HEK293T (cell line): ENCODE data around the gene CPA4.

ENCODE experiments used
- CTCF ChIA-PET: fragments of 350-600 bp; formaldehyde crosslinking; extraction: SDS; loops from one replicate; lab custom pipeline; 2021; ENCODE audit warnings: antibody characterized with exemption, inconsistent platforms; lab: Yijun Ruan, JAX
- POLR2A ChIA-PET: fragments of 350-600 bp; formaldehyde crosslinking; extraction: SDS; loops from one replicate; lab custom pipeline; 2020; ENCODE audit warnings: antibody characterized with exemption, inconsistent platforms; lab: Yijun Ruan, JAX
- DNase-seq: peaks from one replicate; pipeline ENCODE4 v3.0.0; 2012; ENCODE audit warnings: mixed read lengths; ENCODE audit errors: extremely low spot score
- ARNT ChIP-seq: fragments of 450-650 bp; IDR thresholded peaks from 2 replicates; pipeline ENCODE4 v1.6.1; 2017; ENCODE audit warnings: mild to moderate bottlenecking
- BHLHE40 ChIP-seq: fragments of 450-650 bp; IDR thresholded peaks from 2 replicates; pipeline ENCODE4 v1.6.1; 2016; ENCODE audit warnings: mild to moderate bottlenecking, moderate library complexity, borderline replicate concordance
- CTBP1 ChIP-seq: fragments of 450-650 bp; IDR thresholded peaks from 2 replicates; pipeline ENCODE4 v1.6.1; 2016; ENCODE audit warnings: borderline replicate concordance
- ELF4 ChIP-seq: fragments of 450-650 bp; IDR thresholded peaks from 2 replicates; pipeline ENCODE4 v1.6.1; 2017; ENCODE audit warnings: antibody characterized with exemption
- FOXA1 ChIP-seq: fragments of 450-650 bp; IDR thresholded peaks from 2 replicates; pipeline ENCODE4 v1.6.1; 2016; ENCODE audit warnings: mild to moderate bottlenecking
- FOXK2 ChIP-seq: fragments of 450-650 bp; IDR thresholded peaks from 2 replicates; pipeline ENCODE4 v1.6.1; 2016; ENCODE audit warnings: mild to moderate bottlenecking
- FOXM1 ChIP-seq: fragments of 450-650 bp; IDR thresholded peaks from 2 replicates; pipeline ENCODE4 v1.6.1; 2017; ENCODE audit warnings: mild to moderate bottlenecking, borderline replicate concordance
- HDGF ChIP-seq: fragments of 450-650 bp; IDR thresholded peaks from 2 replicates; pipeline ENCODE4 v1.6.1; 2017; ENCODE audit warnings: antibody characterized with exemption, borderline replicate concordance
- L3MBTL2 ChIP-seq: fragments of 450-650 bp; conservative IDR thresholded peaks from 2 replicates; pipeline ENCODE4 v1.6.1; 2016; ENCODE audit warnings: mild to moderate bottlenecking
- LEF1 ChIP-seq: fragments of 450-650 bp; IDR thresholded peaks from 2 replicates; pipeline ENCODE4 v1.6.1; 2017; ENCODE audit warnings: mild to moderate bottlenecking, borderline replicate concordance
- NFRKB ChIP-seq: fragments of 450-650 bp; IDR thresholded peaks from 2 replicates; pipeline ENCODE4 v1.6.1; 2016; ENCODE audit warnings: mild to moderate bottlenecking, moderate library complexity
- SP1 ChIP-seq: fragments of 450-650 bp; IDR thresholded peaks from 2 replicates; pipeline ENCODE4 v1.6.1; 2017
- SUZ12 ChIP-seq: fragments of 450-650 bp; IDR thresholded peaks from 2 replicates; pipeline ENCODE4 v1.6.1; 2016; ENCODE audit warnings: mild to moderate bottlenecking
- TARDBP ChIP-seq: fragments of 450-650 bp; IDR thresholded peaks from 2 replicates; pipeline ENCODE4 v1.6.1; 2016
- ZNF384 ChIP-seq: fragments of 450-650 bp; IDR thresholded peaks from 2 replicates; pipeline ENCODE4 v1.6.1; 2016
- TF ChIP-seq, protein P1 (sequence below): fragments of 450-650 bp; IDR thresholded peaks from 2 replicates; pipeline ENCODE4 v1.6.1; 2016

The CPA4 gene

DNA sequence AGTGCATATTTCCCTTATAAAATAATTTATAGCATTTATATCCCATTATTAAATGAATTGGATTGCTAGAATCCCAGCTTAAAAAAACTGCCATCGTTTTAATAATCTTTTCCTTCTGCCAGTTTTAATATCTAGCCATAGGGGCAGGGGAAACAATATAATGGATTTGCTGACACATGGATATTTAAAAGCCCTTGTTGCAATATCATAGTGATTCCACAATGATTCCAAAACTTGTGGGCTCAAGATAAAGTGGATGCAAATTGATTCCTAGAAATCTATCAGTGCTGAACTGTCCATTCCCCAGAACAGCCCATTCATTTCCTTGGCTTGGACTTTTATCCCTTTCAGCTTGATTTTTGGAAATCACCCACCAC, 23.7 kb upstream of the CPA4 start:
- TF ChIP-seq TARDBP (no peak), SP1 (no peak), ARNT (no peak), FOXA1 (no peak)
- TF ChIP-seq, protein P1, sequence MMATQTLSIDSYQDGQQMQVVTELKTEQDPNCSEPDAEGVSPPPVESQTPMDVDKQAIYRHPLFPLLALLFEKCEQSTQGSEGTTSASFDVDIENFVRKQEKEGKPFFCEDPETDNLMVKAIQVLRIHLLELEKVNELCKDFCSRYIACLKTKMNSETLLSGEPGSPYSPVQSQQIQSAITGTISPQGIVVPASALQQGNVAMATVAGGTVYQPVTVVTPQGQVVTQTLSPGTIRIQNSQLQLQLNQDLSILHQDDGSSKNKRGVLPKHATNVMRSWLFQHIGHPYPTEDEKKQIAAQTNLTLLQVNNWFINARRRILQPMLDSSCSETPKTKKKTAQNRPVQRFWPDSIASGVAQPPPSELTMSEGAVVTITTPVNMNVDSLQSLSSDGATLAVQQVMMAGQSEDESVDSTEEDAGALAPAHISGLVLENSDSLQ, result no peak
- CTCF ChIA-PET, result no interaction called here
- POLR2A ChIA-PET, result no interaction called here
- DNase-seq, result no peak

DNA sequence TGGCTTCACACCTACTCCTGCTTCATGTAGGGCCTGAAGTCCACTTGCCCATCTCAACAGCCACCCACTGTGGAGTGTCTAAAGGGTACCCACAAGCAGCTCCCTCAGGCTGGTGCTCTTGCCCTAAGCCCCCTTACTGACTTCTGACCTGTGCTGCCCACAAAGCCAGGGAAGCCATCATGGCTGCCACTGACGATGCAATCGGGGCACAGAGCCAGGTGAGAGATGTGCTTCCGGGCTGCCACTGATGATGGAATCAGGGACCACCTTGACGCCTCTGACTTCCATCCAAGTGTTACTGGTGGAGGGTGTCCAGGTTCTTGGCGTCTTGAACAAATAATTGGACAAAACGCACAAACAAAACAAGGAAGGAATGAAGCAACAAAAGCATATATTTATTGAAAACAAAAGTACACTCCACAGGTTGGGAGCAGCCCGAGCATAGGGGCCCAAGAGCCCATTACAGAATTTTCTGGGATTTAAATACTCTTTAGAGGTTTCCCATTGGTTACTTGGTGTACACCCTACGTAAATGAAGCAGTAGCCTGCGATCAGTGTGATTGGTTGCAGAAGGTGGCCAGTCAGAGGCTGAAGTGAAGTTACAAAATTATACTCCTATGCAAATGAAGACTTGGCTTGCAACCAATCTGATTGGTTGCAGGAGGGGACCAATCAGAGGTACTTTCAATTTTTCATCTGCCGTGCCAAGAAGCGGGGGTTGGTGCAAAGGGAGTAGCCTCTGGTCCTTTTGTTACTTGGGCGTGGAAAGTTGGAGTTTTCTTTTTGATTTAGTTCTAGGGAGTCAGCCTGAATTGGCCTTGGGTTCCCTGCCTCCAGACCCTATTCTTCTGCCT, 21.8 kb upstream of the CPA4 start:
- CTCF ChIA-PET, result no interaction called here
- TF ChIP-seq TARDBP (no peak), CTBP1 (no peak), ARNT (no peak), ELF4 (no peak), FOXK2 (no peak), NFRKB (no peak), SUZ12 (no peak), FOXA1 (no peak), HDGF (no peak), BHLHE40 (no peak), L3MBTL2 (no peak), LEF1 (no peak)
- no peak for DNase-seq
- POLR2A ChIA-PET, result no interaction called here

DNA sequence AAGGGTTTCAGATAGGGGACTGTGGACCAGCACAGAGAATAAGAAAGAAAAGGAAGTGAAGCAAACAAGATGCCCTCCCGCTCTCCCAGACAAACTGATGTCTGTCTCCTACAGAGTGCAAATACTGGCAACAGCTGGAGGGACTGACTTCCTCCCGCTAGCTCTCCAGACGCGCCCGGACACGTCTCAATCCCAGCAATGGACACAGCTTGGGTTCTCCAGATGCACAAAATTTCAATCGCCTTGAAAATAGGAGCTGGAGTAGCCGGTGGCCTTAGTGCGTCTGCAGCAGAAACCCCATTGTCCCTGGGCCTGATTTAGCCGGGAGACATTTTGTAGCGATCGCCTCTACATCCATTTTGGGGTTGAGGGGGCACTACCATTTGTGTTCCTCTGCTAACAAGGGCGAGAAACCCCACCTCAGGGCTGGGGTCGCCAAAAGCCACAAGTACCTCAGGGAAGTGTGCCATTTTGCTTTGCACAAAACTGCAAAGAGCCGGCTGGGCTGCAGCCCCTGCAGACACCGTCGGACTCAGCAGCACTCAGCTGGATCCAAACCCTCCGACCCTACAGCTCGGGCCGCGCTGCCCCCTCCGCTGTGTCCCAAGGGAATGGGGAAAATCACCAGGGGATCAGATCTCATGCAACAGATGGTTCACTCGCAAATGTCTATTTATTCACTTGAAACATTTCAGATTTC, 20.4 kb upstream of the CPA4 start:
- no peak for TF ChIP-seq ZNF384
- TF ChIP-seq ELF4, result no peak
- no peak for TF ChIP-seq FOXA1
- no peak for TF ChIP-seq L3MBTL2
- no peak for TF ChIP-seq CTBP1
- TF ChIP-seq SUZ12, result no peak
- TF ChIP-seq HDGF, result no peak
- TF ChIP-seq NFRKB, result no peak
- TF ChIP-seq, protein P1, result no peak
- TF ChIP-seq FOXK2, result no peak
- TF ChIP-seq BHLHE40, result no peak
- TF ChIP-seq ARNT, result no peak
- no peak for TF ChIP-seq SP1
- TF ChIP-seq LEF1, result no peak
- no peak for TF ChIP-seq FOXM1
- TF ChIP-seq TARDBP, result no peak
- peak; percentile 28 for DNase-seq
- CTCF ChIA-PET, result interaction anchor here (0.6 kb wide), 1 partner anchor 64 kb away, joined by 10 read pairs; no protein-coding TSS in a partner anchor
- POLR2A ChIA-PET, result interaction anchor here (0.6 to 2.3 kb wide), 6 partner anchors 9 to 202 kb away, joined by 3 to 15 read pairs (median 4); partner anchors contain the start of genes CEP41, KLHDC10 and TMEM209

DNA sequence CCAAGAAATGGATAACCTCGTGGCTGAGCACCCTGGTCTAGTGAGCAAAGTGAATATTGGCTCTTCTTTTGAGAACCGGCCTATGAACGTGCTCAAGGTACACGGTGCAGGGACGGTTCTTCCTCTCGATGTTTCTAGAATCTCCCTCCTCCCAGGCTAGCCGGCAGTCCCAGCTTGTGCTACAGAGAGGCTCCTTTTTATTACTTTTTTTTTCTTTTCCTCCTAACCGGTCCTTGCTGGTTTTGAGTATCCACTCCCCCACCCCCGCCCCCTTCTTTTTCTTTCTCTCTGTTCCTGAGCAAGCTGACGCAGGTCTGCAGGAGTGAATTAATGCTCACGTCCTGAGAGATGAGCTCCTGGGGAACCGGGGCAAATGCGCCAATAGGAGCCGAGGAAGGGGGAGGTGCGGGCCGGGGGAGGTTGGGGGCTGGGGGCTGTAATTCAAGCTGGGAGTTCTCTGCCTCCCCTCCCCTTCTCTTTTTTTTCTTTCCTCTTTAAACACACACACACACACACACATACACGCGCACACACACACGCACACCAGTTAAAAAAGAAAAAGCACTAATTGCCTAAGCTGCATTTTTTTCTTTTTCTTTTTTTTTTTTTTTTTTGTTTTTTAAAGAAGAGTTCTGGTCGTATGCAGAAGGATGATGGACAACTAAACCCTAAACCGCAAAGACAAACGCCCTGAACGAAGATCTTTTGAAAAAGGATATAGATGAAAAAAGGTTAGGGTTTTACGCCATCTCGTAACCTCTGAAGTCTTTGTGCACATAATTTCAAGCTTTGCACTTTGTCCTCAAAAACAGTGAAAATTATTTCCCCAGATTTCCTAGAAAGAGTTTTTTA, 19.7 kb upstream of the CPA4 start:
- ChIA-PET CTCF (interaction anchor here (0.6 kb wide), 2 partner anchors 64 to 99 kb away, joined by 3 to 10 read pairs; no protein-coding TSS in a partner anchor), POLR2A (interaction anchor here (0.8 to 2.3 kb wide), 6 partner anchors 10 to 168 kb away, joined by 3 to 15 read pairs (median 4); partner anchors contain the start of genes CEP41 and TMEM209)
- peak; percentile 78 for DNase-seq
- TF ChIP-seq FOXM1 (no peak), L3MBTL2 (peak; percentile 87), ZNF384 (peak; percentile 90), ELF4 (no peak)
- TF ChIP-seq, protein P1, result peak; percentile 1; the same call in 1 of the 2 replicates

DNA sequence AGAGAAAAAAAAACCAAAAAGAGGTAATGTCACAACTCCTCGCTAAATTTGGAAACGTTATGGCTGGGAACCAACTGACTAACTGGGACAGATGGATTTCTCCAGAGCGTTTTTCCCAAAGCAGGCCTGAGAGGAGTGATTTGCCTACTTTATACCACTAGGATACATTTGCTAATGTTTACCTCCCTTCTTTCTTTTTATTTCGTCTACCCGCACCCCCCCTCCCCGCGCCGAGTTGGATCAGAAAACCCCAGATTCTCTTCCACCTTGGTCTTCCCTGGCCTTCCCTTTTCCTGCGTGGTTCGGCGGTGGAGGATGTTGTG, 19.1 kb upstream of the CPA4 start:
- ChIA-PET CTCF (interaction anchor here (0.6 kb wide), 1 partner anchor 99 kb away, joined by 3 read pairs; no protein-coding TSS in a partner anchor), POLR2A (interaction anchor here (0.8 to 2.3 kb wide), 4 partner anchors 10 to 167 kb away, joined by 3 to 15 read pairs (median 8); partner anchors contain the start of genes CEP41 and TMEM209)
- TF ChIP-seq TARDBP (no peak), FOXM1 (no peak), FOXA1 (no peak), CTBP1 (no peak), LEF1 (no peak), ZNF384 (no peak), ELF4 (no peak), NFRKB (no peak), SP1 (no peak), BHLHE40 (no peak), HDGF (no peak), SUZ12 (no peak), ARNT (no peak), L3MBTL2 (no peak), FOXK2 (no peak)
- TF ChIP-seq, protein P1, result no peak
- DNase-seq, result no peak
